ENCODE data around the gene CAVIN2. TPM values are rescaled to one million over a fixed set of nuclear protein-coding genes. Genes with fewer than 3 reads are reported as not detected.

The CAVIN2 gene
- total and polyA plus RNA-seq, 7 experiments from 2014 or later: 0.29 to 3.7 TPM; not detected in 5

GRCh38 chr2:191835100-191835499 lies 11.8 kb downstream of the CAVIN2 start:
- Histone ChIP-seq H3K27me3 (ENCODE audit: control insufficient read depth in 2 of 2, insufficient read depth in 2 of 2, low read length in 2 of 2) (no peaks in the 10 kb centered on the region), H3K4me1 (ENCODE audit: control insufficient read depth in 2 of 2, insufficient read depth in 2 of 2, low read length in 2 of 2) (no peaks in the 10 kb centered on the region), H3K4me3 (ENCODE audit: low read length) (no peak overlapping the region), H3K9me3 (ENCODE audit: control insufficient read depth in 2 of 3, low read length in 3 of 3) (no peaks in the 10 kb centered on the region), H3K36me3 (ENCODE audit: control insufficient read depth in 2 of 3, insufficient read depth in 3 of 3, low read length in 3 of 3) (no peaks in the 10 kb centered on the region), H3K27ac (ENCODE audit: low read depth, low read length) (no peak overlapping the region)
- CTCF ChIA-PET: interaction anchor here (0.7 kb wide), 1 partner anchor 300 kb away, joined by 3 read pairs; no protein-coding TSS in a partner anchor
- DNase-seq (no peak), ATAC-seq (no peak)
- POLR2A ChIA-PET: no interaction called here
- intact Hi-C loops (cut with micrococcal nuclease): no loop called here
- Mint-ChIP-seq H3K36me3 (no peaks in the 10 kb centered on the region), H3K4me1 (peaks cover 0 to 6% (median 0%) of the 10 kb centered on the region in 7 donors), H3K9me3 (no peaks in the 10 kb centered on the region), H3K27me3 (peaks cover 16 to 39% (median 23%) of the 10 kb centered on the region in 5 donors), H3K27ac (no peak overlapping the region), H3K4me3 (no peak overlapping the region)

DNA sequence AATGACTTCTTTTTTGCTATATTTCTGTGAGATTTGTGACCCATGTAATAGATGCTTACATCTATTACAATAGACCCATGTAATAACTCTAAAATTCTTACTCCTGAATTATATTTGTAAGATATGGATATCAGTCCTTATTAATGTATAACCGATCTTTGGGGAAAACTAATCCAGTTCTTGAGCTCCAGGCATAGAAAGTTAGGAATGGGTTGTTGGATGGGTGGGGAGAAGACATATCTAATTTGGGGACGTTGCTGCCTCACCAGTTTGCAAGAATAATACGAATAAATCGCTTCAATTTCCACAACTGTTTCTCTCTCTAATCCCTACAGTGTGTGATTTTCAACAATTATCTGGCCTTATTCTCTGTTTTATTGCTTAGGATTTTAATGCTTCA lies 13.5 kb downstream of the CAVIN2 start:
- ATAC-seq: no peak
- ChIA-PET POLR2A (no interaction called here), CTCF (no interaction called here)
- Histone ChIP-seq H3K9me3 (ENCODE audit: control insufficient read depth in 2 of 3, low read length in 3 of 3) (no peaks in the 10 kb centered on the region), H3K4me1 (ENCODE audit: control insufficient read depth in 2 of 2, insufficient read depth in 2 of 2, low read length in 2 of 2) (no peaks in the 10 kb centered on the region), H3K27ac (ENCODE audit: low read depth, low read length) (no peak overlapping the region), H3K4me3 (ENCODE audit: low read length) (no peak overlapping the region), H3K27me3 (ENCODE audit: control insufficient read depth in 2 of 2, insufficient read depth in 2 of 2, low read length in 2 of 2) (no peaks in the 10 kb centered on the region), H3K36me3 (ENCODE audit: control insufficient read depth in 2 of 3, insufficient read depth in 3 of 3, low read length in 3 of 3) (no peaks in the 10 kb centered on the region)
- Mint-ChIP-seq H3K27me3 (peaks cover 10 to 31% (median 20%) of the 10 kb centered on the region in 5 donors), H3K27ac (no peak overlapping the region), H3K4me1 (peaks cover 0 to 6% (median 0%) of the 10 kb centered on the region in 7 donors), H3K4me3 (no peak overlapping the region), H3K9me3 (peaks cover 0 to 1% (median 0%) of the 10 kb centered on the region in 11 donors), H3K36me3 (no peaks in the 10 kb centered on the region)
- DNase-seq: no peak
- intact Hi-C loops (cut with micrococcal nuclease): no loop called here

DNA sequence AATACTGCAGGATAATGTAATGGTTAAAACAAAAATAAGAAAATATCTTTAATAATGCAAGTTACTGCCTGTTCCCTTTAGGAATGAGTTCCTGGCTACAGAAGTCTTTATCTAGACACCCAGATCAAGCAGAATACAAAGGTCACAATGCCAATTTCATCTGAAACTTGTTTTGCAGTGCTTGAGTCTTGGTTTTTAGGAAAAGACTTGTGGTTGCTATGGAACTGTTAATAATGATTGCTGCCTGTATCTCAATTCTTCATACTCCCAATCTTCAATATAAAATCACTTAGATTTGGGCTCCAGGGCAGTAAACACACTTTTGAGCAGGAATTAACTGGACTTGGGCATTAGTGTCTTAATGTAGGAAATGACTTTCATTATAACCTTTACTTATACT lies 14.2 kb downstream of the CAVIN2 start:
- H3K27ac ChIP-seq (ENCODE audit: low read depth, low read length): no peak overlapping the region
- ChIA-PET POLR2A (no interaction called here), CTCF (no interaction called here)
- ATAC-seq (no peak), DNase-seq (no peak)
- Mint-ChIP-seq H3K4me3 (no peak overlapping the region), H3K4me1 (peaks cover 0 to 6% (median 0%) of the 10 kb centered on the region in 7 donors), H3K27ac (no peak overlapping the region), H3K9me3 (peaks cover 0 to 1% (median 0%) of the 10 kb centered on the region in 11 donors), H3K27me3 (peaks cover 10 to 31% (median 18%) of the 10 kb centered on the region in 5 donors), H3K36me3 (no peaks in the 10 kb centered on the region)
- H3K4me3 ChIP-seq (ENCODE audit: low read length): no peak overlapping the region
- no peaks in the 10 kb centered on the region for H3K9me3 ChIP-seq (ENCODE audit: control insufficient read depth in 2 of 3, low read length in 3 of 3)
- H3K27me3 ChIP-seq (ENCODE audit: control insufficient read depth in 2 of 2, insufficient read depth in 2 of 2, low read length in 2 of 2): no peaks in the 10 kb centered on the region
- H3K36me3 ChIP-seq (ENCODE audit: control insufficient read depth in 2 of 3, insufficient read depth in 3 of 3, low read length in 3 of 3): no peaks in the 10 kb centered on the region
- H3K4me1 ChIP-seq (ENCODE audit: control insufficient read depth in 2 of 2, insufficient read depth in 2 of 2, low read length in 2 of 2): no peaks in the 10 kb centered on the region
- intact Hi-C loops (cut with micrococcal nuclease): no loop called here

GRCh38 chr2:191831410-191831994 lies 15.4 kb downstream of the CAVIN2 start:
- H3K4me3 Mint-ChIP-seq: no peak overlapping the region
- intact Hi-C loops (cut with micrococcal nuclease): no loop called here
- H3K27ac ChIP-seq (ENCODE audit: low read depth, low read length): no peak overlapping the region
- peaks cover 0 to 1% (median 0%) of the 10 kb centered on the region in 11 donors for H3K9me3 Mint-ChIP-seq
- no peaks in the 10 kb centered on the region for H3K27me3 ChIP-seq (ENCODE audit: control insufficient read depth in 2 of 2, insufficient read depth in 2 of 2, low read length in 2 of 2)
- H3K36me3 ChIP-seq (ENCODE audit: control insufficient read depth in 2 of 3, insufficient read depth in 3 of 3, low read length in 3 of 3): no peaks in the 10 kb centered on the region
- DNase-seq (no peak), ATAC-seq (peak; percentile 32)
- no peak overlapping the region for H3K4me3 ChIP-seq (ENCODE audit: low read length)
- ChIA-PET POLR2A (no interaction called here), CTCF (interaction anchor here (0.7 kb wide), 1 partner anchor 265 kb away, joined by 3 read pairs; no protein-coding TSS in a partner anchor)
- no peaks in the 10 kb centered on the region for H3K4me1 ChIP-seq (ENCODE audit: control insufficient read depth in 2 of 2, insufficient read depth in 2 of 2, low read length in 2 of 2)
- no peaks in the 10 kb centered on the region for H3K9me3 ChIP-seq (ENCODE audit: control insufficient read depth in 2 of 3, low read length in 3 of 3)
- no peaks in the 10 kb centered on the region for H3K36me3 Mint-ChIP-seq
- H3K4me1 Mint-ChIP-seq: no peaks in the 10 kb centered on the region
- H3K27ac Mint-ChIP-seq: no peak overlapping the region
- H3K27me3 Mint-ChIP-seq: peaks cover 5 to 35% (median 17%) of the 10 kb centered on the region in 5 donors

GRCh38 chr2:191824398-191824797 lies 22.5 kb downstream of the CAVIN2 start:
- Histone ChIP-seq H3K27ac (ENCODE audit: low read depth, low read length) (no peak overlapping the region), H3K4me3 (ENCODE audit: low read length) (no peak overlapping the region), H3K27me3 (ENCODE audit: control insufficient read depth in 2 of 2, insufficient read depth in 2 of 2, low read length in 2 of 2) (no peaks in the 10 kb centered on the region), H3K36me3 (ENCODE audit: control insufficient read depth in 2 of 3, insufficient read depth in 3 of 3, low read length in 3 of 3) (no peaks in the 10 kb centered on the region), H3K9me3 (ENCODE audit: control insufficient read depth in 2 of 3, low read length in 3 of 3) (no peaks in the 10 kb centered on the region), H3K4me1 (ENCODE audit: control insufficient read depth in 2 of 2, insufficient read depth in 2 of 2, low read length in 2 of 2) (no peaks in the 10 kb centered on the region)
- no peaks in the 10 kb centered on the region for H3K4me1 Mint-ChIP-seq
- ATAC-seq (no peak), DNase-seq (no peak)
- H3K27ac Mint-ChIP-seq: no peak overlapping the region
- H3K4me3 Mint-ChIP-seq: no peak overlapping the region
- no peaks in the 10 kb centered on the region for H3K36me3 Mint-ChIP-seq
- H3K27me3 Mint-ChIP-seq: peaks cover 9 to 27% (median 14%) of the 10 kb centered on the region in 5 donors
- peaks cover 0 to 1% (median 0%) of the 10 kb centered on the region in 11 donors for H3K9me3 Mint-ChIP-seq
- intact Hi-C loops (cut with micrococcal nuclease): no loop called here
- CTCF ChIA-PET: no interaction called here
- POLR2A ChIA-PET: no interaction called here

- Mint-ChIP-seq H3K27ac (no peak overlapping the region), H3K4me1 (no peaks in the 10 kb centered on the region), H3K27me3 (peaks cover 15 to 38% (median 21%) of the 10 kb centered on the region in 5 donors), H3K4me3 (no peak overlapping the region), H3K36me3 (no peaks in the 10 kb centered on the region), H3K9me3 (no peaks in the 10 kb centered on the region)
- intact Hi-C loops (cut with micrococcal nuclease): no loop called here
- no peaks in the 10 kb centered on the region for H3K9me3 ChIP-seq (ENCODE audit: control insufficient read depth in 2 of 3, low read length in 3 of 3)
- no peaks in the 10 kb centered on the region for H3K36me3 ChIP-seq (ENCODE audit: control insufficient read depth in 2 of 3, insufficient read depth in 3 of 3, low read length in 3 of 3)
- ChIA-PET POLR2A (no interaction called here), CTCF (no interaction called here)
- no peaks in the 10 kb centered on the region for H3K4me1 ChIP-seq (ENCODE audit: control insufficient read depth in 2 of 2, insufficient read depth in 2 of 2, low read length in 2 of 2)
- DNase-seq (no peak), ATAC-seq (no peak)
- no peaks in the 10 kb centered on the region for H3K27me3 ChIP-seq (ENCODE audit: control insufficient read depth in 2 of 2, insufficient read depth in 2 of 2, low read length in 2 of 2)
- H3K4me3 ChIP-seq (ENCODE audit: low read length): no peak overlapping the region
- H3K27ac ChIP-seq (ENCODE audit: low read depth, low read length): no peak overlapping the region
Observed at GRCh38 chr2:191821078-191821477, 25.8 kb downstream of the CAVIN2 start.

DNA sequence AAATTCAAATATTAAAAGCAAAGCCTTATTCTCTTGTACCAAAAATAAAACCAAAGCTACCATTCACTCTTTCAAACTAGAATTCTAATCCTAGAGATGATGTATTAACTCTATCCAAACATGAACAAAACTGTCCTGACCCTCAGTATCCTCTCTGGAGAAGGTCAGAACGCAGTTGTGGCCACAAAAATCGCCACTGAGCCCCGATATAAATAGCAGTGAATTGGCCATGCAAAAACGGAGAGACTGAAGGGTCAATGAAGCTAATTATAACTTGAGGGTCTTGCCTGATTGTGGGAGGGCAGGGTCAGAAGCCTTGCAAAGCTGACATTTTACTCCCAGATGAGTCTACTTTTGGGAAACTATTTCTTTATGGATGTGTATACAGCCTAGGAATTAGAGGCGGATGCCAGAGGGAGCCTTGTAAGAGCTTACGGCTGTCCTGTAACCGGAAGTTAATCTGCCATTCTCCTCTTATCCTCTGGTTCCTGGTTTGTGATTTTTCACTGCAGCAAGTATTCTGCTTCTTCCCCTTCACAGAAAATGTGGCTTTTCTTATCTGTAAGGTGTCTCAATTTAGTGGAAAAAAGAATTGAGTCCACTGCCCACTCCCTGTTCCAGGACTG lies 28.1 kb downstream of the CAVIN2 start:
- H3K9me3 Mint-ChIP-seq: no peaks in the 10 kb centered on the region
- peaks cover 15 to 45% (median 27%) of the 10 kb centered on the region in 5 donors for H3K27me3 Mint-ChIP-seq
- H3K27me3 ChIP-seq (ENCODE audit: control insufficient read depth in 2 of 2, insufficient read depth in 2 of 2, low read length in 2 of 2): no peaks in the 10 kb centered on the region
- H3K9me3 ChIP-seq (ENCODE audit: control insufficient read depth in 2 of 3, low read length in 3 of 3): no peaks in the 10 kb centered on the region
- ATAC-seq (no peak), DNase-seq (no peak)
- H3K4me3 Mint-ChIP-seq: no peak overlapping the region
- no peaks in the 10 kb centered on the region for H3K36me3 ChIP-seq (ENCODE audit: control insufficient read depth in 2 of 3, insufficient read depth in 3 of 3, low read length in 3 of 3)
- no peak overlapping the region for H3K27ac Mint-ChIP-seq
- no peak overlapping the region for H3K4me3 ChIP-seq (ENCODE audit: low read length)
- H3K27ac ChIP-seq (ENCODE audit: low read depth, low read length): no peak overlapping the region
- ChIA-PET POLR2A (no interaction called here), CTCF (no interaction called here)
- no peaks in the 10 kb centered on the region for H3K36me3 Mint-ChIP-seq
- no peaks in the 10 kb centered on the region for H3K4me1 Mint-ChIP-seq
- intact Hi-C loops (cut with micrococcal nuclease): no loop called here
- H3K4me1 ChIP-seq (ENCODE audit: control insufficient read depth in 2 of 2, insufficient read depth in 2 of 2, low read length in 2 of 2): no peaks in the 10 kb centered on the region

Measured in naive thymus-derived CD4-positive, alpha-beta T cell (primary cell).